Measurements from ENCODE around the gene ZEB1.

GRCh38 chr10:31313396-31313795, 5.6 kb upstream of the ZEB1 start:
- TF ChIP-seq CTCF (conservative IDR thresholded peaks at IDR 0.05 in 1 of 2, IDR thresholded peaks at IDR 0.05 in 1 of 2; ENCODE audit: low read depth in 1 of 2, low read length in 2 of 2) (no peak), EZH2 (IDR thresholded peaks at IDR 0.05; ENCODE audit: low read length, missing control alignments) (no peak)

Data from fibroblast of lung (primary cell).